PFSK-1 (cell line): ENCODE results near the gene RPL5.

Source experiments
- POLR2AphosphoS5 ChIP-seq: IDR thresholded peaks from 2 replicates; pipeline ENCODE4 v1.6.1; 2012; ENCODE audit warnings: low read depth, mild to moderate bottlenecking, control low read depth, low read length, moderate library complexity
- TAF1 ChIP-seq: IDR thresholded peaks from 2 replicates; pipeline ENCODE4 v1.6.1; 2012; ENCODE audit warnings: low read length, control low read depth, borderline replicate concordance; ENCODE audit not compliant: insufficient read depth

- TF ChIP-seq TAF1: no peak
- TF ChIP-seq POLR2AphosphoS5: no peak
Observed at GRCh38 chr1:92862605-92863004, 30.8 kb downstream of the RPL5 start.
